NCI-H1105 (cell line): ENCODE data around the gene DTX2.
A peak's percentile ranks its signal among the peaks of the same experiment; 100 is the strongest.
"Not testable (repeated sequence)": the region's sequence is repeated elsewhere in the genome, so short reads cannot be mapped to it uniquely, and the experiment has no call there.

Experiments
- DNase-seq: peaks from one replicate; lab custom pipeline; 2025; lab: John Stamatoyannopoulos, UW

DTX2 gene

GRCh38 chr7:76443846-76444245 lies 17.7 kb upstream of the DTX2 start:
- not testable (repeated sequence) for DNase-seq

DNA sequence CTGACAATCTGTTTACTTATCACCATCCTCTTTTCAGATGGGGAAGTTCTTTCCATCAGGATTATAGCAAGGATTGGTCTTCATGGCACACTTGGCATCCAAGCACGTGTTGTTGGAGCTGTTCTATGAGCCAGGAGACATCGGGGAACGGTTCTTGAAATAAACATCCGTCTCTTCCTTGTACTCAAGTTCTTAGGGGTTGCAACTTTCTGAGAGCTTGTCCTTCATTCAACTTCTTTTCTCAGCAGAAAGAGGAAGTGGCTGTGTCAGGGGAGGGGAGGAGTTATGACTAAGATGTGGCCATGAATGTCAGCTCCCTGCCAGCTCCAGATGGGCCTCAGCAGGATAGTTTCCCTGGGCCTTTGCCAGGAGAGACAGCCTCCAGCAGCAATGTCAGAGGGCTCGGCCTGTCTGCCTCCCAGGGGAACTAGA lies 15.9 kb upstream of the DTX2 start:
- DNase-seq: not testable (repeated sequence)

GRCh38 chr7:76457017-76457416 lies 4.5 kb upstream of the DTX2 start:
- not testable (repeated sequence) for DNase-seq

DNA sequence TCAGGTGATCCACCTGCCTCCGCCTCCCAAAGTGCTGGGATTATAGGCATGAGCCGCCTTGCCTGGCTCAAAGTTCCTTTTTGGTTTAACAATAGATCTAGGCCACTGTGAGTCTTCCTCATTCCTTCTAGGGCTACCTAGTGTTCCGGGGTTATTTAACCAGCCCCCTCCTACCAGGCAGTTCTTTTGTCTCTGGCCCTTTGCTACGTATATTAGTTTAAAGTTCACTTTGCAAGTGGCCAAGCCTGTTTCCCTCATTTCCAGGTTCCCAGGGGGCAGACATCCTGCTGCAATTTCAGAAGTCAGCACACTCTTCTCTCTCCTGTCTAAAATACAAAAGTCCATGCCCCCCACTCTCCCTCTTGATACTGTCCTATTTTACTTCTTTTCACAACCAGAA lies 3.0 kb upstream of the DTX2 start:
- DNase-seq: not testable (repeated sequence)

DNA sequence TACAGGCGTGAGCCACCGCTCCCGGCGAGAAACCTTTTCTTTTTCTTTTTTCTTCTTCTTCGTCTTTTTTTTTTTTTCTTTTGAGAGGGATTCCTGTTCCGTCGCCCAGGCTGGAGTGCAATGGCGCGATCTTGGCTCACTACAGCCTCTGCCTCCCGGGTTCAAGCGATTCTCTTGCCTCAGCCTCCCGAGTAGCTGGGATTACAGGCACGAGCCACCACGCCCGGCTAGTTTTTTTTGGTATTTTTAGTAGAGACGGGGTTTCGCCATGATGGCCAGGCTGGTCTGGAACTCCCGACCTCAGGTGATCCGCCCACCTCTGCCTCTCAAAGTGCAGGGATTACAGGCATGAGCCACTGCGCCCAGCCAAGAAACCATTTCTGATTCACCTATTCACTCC lies 742 bp upstream of the DTX2 start:
- not testable (repeated sequence) for DNase-seq

DNA sequence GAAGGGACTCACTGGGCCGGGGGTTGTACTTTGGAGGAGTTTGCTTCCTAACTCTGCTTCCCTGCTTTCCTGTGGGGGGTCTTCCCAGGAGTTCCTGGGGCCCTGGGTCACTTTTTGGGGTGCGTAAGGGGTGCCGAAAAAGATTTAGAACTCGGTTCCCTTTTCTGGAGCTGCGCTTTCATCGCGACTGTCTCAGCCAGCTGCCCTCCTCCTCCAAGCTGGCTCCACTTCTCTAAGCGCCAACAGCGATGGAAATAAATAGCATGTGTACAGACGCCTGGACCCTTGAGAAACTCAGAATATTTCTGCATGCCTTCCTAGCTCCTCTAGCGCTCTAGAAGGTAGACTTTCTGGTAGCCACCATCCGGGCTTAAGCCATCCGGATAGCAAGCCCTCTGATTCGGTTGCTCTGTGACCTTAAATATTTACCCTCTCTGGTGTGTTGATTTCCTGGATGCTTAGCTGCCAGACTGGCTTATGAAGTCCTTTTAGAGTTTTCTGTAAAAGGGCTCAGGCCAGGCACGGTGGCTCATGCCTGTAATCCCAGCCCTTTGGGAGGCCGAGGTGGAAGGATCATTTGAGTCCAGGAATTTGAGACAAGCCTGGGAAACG lies 868 bp downstream of the DTX2 start:
- DNase-seq: not testable (repeated sequence)

GRCh38 chr7:76464959-76465358 lies 3.5 kb downstream of the DTX2 start:
- DNase-seq: not testable (repeated sequence)

- not testable (repeated sequence) for DNase-seq
These were observed 4.4 kb downstream of the DTX2 start for GRCh38 chr7:76465950-76466349.

GRCh38 chr7:76467743-76468404 lies 6.4 kb downstream of the DTX2 start:
- DNase-seq: peak; percentile 41

DNA sequence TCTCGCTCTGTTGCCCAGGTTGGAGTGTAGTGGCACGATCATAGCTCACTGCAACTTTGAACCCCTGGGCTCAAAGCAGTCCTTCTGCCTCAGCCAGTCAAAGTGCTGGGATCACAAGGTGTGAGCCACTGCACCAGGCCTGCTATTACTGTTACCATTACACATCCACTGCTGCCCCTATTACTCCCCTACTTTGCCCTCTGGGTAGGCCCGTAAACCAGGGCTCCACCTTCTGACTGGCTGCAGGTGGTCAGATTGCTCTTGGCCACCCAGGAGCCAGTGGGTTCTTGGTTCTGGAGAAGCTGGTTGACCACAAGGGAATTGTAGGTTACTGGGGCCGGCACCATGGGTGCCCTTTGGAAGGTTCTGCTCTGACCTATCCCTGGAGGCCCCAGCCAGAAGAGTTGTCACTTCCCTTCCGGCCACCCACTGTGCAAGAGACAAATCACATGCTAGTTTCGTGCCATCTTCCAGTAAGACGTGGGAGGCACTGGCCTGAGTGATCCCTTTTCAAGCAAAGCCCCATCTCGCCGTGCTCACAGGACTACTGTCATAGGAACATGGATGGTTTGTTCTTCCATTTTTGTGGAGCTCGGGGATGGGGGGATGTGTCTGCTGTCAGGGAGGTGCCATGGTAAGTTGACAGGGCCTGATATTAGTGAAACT lies 10.2 kb downstream of the DTX2 start:
- DNase-seq: not testable (repeated sequence)

DNA sequence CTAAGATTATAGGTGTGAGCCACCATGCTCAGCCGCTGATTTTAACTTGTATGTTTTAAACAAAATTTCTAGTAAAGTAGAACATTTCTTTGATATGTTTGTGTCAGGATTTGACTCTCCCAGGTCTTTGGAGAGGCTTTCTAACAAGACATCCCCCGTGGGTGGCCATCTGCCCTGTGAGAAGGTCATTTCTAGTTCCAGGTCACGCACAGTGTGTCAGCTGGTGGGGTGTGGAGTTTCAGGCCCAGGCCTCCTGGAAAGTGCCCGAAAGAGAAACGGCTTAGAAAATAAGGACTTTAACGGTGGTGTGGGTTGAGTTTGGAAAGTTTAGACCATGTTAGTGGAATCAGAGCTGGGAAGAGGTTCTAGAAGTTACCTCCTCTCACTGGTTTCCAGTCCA lies 11.6 kb downstream of the DTX2 start:
- DNase-seq: not testable (repeated sequence)

GRCh38 chr7:76476280-76476679 lies 14.8 kb downstream of the DTX2 start:
- not testable (repeated sequence) for DNase-seq

- not testable (repeated sequence) for DNase-seq
These were observed 15.4 kb downstream of the DTX2 start for GRCh38 chr7:76476742-76477474.

- not testable (repeated sequence) for DNase-seq
These were observed 18.1 kb downstream of the DTX2 start for GRCh38 chr7:76479628-76480027.

DNA sequence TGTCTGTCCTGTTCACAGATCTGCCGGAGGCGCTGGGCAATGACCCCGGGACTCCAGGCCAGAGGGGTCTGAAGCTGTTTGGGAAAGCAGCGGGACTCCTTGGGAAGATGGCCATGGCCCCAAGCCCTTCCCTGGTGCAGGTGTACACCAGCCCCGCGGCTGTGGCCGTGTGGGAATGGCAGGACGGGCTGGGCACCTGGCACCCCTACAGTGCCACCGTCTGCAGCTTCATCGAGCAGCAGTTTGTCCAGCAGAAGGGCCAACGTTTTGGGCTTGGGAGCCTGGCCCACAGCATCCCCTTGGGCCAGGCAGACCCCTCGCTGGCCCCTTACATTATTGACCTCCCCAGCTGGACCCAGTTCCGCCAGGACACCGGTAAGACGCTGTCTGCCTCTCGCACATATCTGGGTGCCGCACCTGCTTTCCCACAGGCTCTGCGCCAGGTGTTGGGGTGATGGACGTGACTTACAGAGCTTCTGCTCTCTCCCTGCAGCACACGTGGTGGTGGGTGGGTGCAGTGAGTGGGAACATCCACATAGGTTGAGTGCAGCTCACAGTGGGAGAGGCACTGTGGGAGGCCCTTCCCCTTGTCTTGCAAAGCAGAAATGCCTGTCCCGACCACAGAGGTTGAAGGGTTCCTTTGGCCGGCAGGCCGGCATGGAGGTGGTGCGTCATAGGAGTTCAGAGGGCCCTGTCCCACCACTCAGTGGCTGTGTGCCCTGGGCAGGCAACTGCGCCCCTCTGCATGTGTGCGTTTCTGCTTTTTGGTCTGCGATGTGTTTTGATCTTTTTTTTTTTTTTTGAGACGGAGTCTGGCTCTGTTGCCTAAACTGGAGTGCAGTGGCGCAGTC lies 19.1 kb downstream of the DTX2 start:
- DNase-seq: not testable (repeated sequence)

- DNase-seq: not testable (repeated sequence)
These were observed 21.2 kb downstream of the DTX2 start for GRCh38 chr7:76482660-76483059.

DNA sequence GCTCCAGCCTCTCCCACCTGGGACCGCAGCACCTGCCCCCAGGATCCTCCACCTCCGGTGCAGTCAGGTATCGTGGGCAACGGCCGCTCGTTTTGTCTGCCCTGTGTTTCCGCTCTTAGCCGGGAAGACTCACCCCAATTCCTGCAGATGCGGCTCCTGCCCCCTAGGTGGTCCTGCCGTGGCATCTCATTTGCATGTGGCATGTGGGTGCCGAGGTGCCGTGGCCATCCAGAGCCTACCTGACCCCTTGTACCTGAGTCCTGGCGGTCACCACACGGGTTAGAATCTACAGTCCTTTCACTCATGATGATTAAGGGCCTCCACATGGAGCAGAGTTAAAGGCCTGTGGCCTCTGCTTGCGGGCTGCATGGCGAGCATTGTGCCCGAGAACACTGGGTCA lies 21.6 kb downstream of the DTX2 start:
- DNase-seq: not testable (repeated sequence)

DNA sequence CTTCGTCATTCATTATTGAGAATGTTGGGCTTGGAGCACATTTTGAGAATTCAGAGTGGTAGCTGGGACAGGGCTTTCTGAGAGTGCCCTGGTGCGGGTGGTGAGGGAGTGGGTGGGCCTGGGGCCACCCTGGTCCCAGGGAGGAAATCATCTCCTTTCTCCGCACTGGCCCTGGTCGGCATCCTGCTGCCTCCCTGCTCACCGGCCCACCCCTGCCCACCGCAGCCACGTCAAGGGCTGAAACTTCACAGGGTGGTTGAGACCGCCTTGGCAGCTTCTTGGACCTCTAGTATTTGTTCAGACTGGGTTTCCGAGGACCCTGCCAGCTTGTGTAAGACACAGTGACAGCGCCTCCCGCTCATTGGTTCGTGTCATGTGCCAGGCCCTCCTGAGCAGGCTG lies 22.9 kb downstream of the DTX2 start:
- DNase-seq: not testable (repeated sequence)

- not testable (repeated sequence) for DNase-seq
These were observed 24.5 kb downstream of the DTX2 start for GRCh38 chr7:76485822-76486610.

DNA sequence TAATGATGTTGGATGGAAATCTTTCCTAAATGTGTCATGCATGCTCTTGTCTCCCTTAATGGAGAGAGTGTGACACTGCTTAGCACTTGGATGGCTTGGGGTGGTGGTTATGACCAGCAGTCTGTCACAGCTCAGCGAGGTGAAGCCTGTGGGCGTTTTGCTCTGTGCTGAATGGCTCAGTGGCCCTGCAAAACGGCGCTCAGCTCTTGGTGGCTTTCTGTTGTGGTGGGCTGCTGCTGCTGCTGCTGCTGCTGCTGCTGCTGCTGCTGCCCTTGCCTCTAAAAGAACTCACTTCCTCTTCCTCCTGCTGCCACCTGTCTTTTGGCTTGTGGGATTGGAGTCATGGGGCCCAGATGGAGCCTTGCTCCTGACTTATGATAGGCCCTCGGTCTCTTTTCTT lies 25.1 kb downstream of the DTX2 start:
- not testable (repeated sequence) for DNase-seq

DNA sequence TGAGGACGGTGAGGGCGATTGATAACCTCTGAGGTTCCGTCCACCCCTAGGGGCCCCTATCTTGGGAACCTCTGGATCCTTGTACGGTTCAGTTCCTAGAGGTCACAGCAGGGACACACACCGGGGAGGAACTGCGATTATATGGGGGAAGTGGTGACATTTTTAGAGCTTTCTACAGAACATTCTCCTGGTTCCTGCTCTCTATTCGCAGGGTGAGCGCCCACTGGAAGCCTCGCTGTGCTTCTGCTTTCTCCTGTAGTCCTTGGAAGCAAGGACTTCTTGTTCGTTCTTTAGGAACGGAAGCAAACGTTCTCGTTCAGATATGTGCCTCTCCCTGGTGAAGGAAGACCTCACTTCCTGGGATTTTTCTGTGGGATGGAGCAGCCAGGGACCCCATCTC lies 26.5 kb downstream of the DTX2 start:
- DNase-seq: not testable (repeated sequence)
